H9 (cell line): ENCODE results near the gene RRP1B. TPM values are rescaled to one million over a fixed set of nuclear protein-coding genes. Genes with fewer than 3 reads are reported as not detected.

Source experiments
- DNase-seq: peaks from one replicate; pipeline ENCODE4 v3.0.0-alpha.2; 2017
- H2AFZ ChIP-seq: one replicate; pipeline ENCODE4 v1.6.1; 2013; ENCODE audit warnings: mild to moderate bottlenecking, low read length, control low read depth, moderate library complexity
- H2AK5ac ChIP-seq: 2 replicates; pipeline ENCODE4 v1.6.1; 2013; ENCODE audit warnings: low read length, control low read depth, mixed read lengths; ENCODE audit not compliant: insufficient read length
- H2BK120ac ChIP-seq: one replicate; pipeline ENCODE4 v1.6.1; 2013; ENCODE audit warnings: low read depth, mild to moderate bottlenecking, low read length, control low read depth, inconsistent platforms; ENCODE audit not compliant: poor library complexity, severe bottlenecking
- H2BK12ac ChIP-seq: 2 replicates; pipeline ENCODE4 v1.6.1; 2013; ENCODE audit warnings: low read length, control low read depth, mixed read lengths, low read depth; ENCODE audit not compliant: insufficient read length
- H2BK15ac ChIP-seq: 2 replicates; pipeline ENCODE4 v1.6.1; 2013; ENCODE audit warnings: low read depth, low read length, control low read depth
- H2BK20ac ChIP-seq: one replicate; pipeline ENCODE4 v1.6.1; 2013; ENCODE audit warnings: low read depth, mild to moderate bottlenecking, low read length, control low read depth, inconsistent platforms; ENCODE audit not compliant: poor library complexity, severe bottlenecking
- H2BK5ac ChIP-seq: 2 replicates; pipeline ENCODE4 v1.6.1; 2013; ENCODE audit warnings: low read length, control low read depth, mixed read lengths; ENCODE audit not compliant: insufficient read length
- H3K14ac ChIP-seq: 2 replicates; pipeline ENCODE4 v1.6.1; 2013; ENCODE audit warnings: low read length, control low read depth; ENCODE audit not compliant: insufficient read depth
- H3K18ac ChIP-seq: 2 replicates; pipeline ENCODE4 v1.6.1; 2013; ENCODE audit warnings: low read depth, mild to moderate bottlenecking, mixed read lengths, low read length, control low read depth; ENCODE audit not compliant: insufficient read length
- H3K23ac ChIP-seq: 2 replicates; pipeline ENCODE4 v1.6.1; 2013; ENCODE audit warnings: low read length, control low read depth, mixed read lengths, low read depth; ENCODE audit not compliant: insufficient read length
- H3K23me2 ChIP-seq: 2 replicates; pipeline ENCODE4 v1.6.1; 2013; ENCODE audit warnings: low read depth, mild to moderate bottlenecking, mixed read lengths, low read length, control low read depth; ENCODE audit not compliant: insufficient read length, poor library complexity, severe bottlenecking
- H3K27ac ChIP-seq: 2 replicates; pipeline ENCODE4 v1.5.1; 2013; ENCODE audit warnings: low read length, control low read depth, mixed read lengths, low read depth; ENCODE audit not compliant: insufficient read length
- H3K27me3 ChIP-seq: 2 replicates; pipeline ENCODE4 v1.6.1; 2013; ENCODE audit warnings: low read length, control low read depth, inconsistent platforms; ENCODE audit not compliant: insufficient read depth
- H3K4ac ChIP-seq: 2 replicates; pipeline ENCODE4 v1.6.1; 2013; ENCODE audit warnings: low read depth, mild to moderate bottlenecking, control low read depth, inconsistent platforms, low read length, moderate library complexity
- H3K4me1 ChIP-seq: 2 replicates; pipeline ENCODE4 v1.6.1; 2013; ENCODE audit warnings: low read length, control low read depth, inconsistent platforms; ENCODE audit not compliant: insufficient read depth
- H3K4me2 ChIP-seq: 2 replicates; pipeline ENCODE4 v1.6.1; 2013; ENCODE audit warnings: low read length, control low read depth, mixed read lengths; ENCODE audit not compliant: insufficient read length, insufficient read depth
- H3K56ac ChIP-seq: 2 replicates; pipeline ENCODE4 v1.6.1; 2013; ENCODE audit warnings: low read depth, mild to moderate bottlenecking, mixed read lengths, low read length, control low read depth; ENCODE audit not compliant: insufficient read length
- H3K79me1 ChIP-seq: 2 replicates; pipeline ENCODE4 v1.6.1; 2013; ENCODE audit warnings: low read depth, mild to moderate bottlenecking, moderate library complexity, low read length, control low read depth, inconsistent platforms; ENCODE audit not compliant: insufficient read depth, poor library complexity, severe bottlenecking
- H3K79me2 ChIP-seq: 2 replicates; pipeline ENCODE4 v1.6.1; 2013; ENCODE audit warnings: low read length, control low read depth, inconsistent platforms; ENCODE audit not compliant: insufficient read depth
- H3K9ac ChIP-seq: 2 replicates; pipeline ENCODE4 v1.6.1; 2013; ENCODE audit warnings: low read length, control low read depth, mixed read lengths; ENCODE audit not compliant: insufficient read length; ENCODE audit errors: extremely low read depth
- H3K9me3 ChIP-seq: one replicate; pipeline ENCODE4 v1.6.1; 2013; ENCODE audit warnings: low read depth, low read length, inconsistent platforms; ENCODE audit not compliant: control insufficient read depth
- H3T11ph ChIP-seq: one replicate; pipeline ENCODE4 v1.6.1; 2013; ENCODE audit warnings: mild to moderate bottlenecking, low read length, control low read depth, inconsistent platforms
- H4K20me1 ChIP-seq: one replicate; pipeline ENCODE4 v1.6.1; 2013; ENCODE audit not compliant: control insufficient read depth, insufficient read length, insufficient read depth
- H4K5ac ChIP-seq: 2 replicates; pipeline ENCODE4 v1.6.1; 2013; ENCODE audit warnings: low read depth, mild to moderate bottlenecking, mixed read lengths, low read length, control low read depth; ENCODE audit not compliant: insufficient read length
- H4K8ac ChIP-seq: replicated peaks from 2 replicates; pipeline ENCODE4 v1.6.1; 2013; ENCODE audit warnings: low read length, control low read depth, mixed read lengths, low read depth; ENCODE audit not compliant: insufficient read length
- H4K91ac ChIP-seq: 2 replicates; pipeline ENCODE4 v1.6.1; 2013; ENCODE audit warnings: low read depth, mild to moderate bottlenecking, moderate library complexity, mixed read lengths, low read length, control low read depth; ENCODE audit not compliant: insufficient read length
- H3K27ac Mint-ChIP-seq, 3 experiments: 2 replicates in 2 of 3; 3 replicates in 1 of 3; pipeline ENCODE4 v1.8.0; 2020 to 2021; ENCODE audit warnings: mixed read lengths in 3 of 3, mild to moderate bottlenecking in 1 of 3, moderate library complexity in 1 of 3
- H3K27me3 Mint-ChIP-seq: 2 replicates; pipeline ENCODE4 v1.8.0; 2021; ENCODE audit warnings: low read depth, mild to moderate bottlenecking, moderate library complexity, mixed read lengths
- H3K36me3 Mint-ChIP-seq, 3 experiments: 2 replicates in 2 of 3; 3 replicates in 1 of 3; pipeline ENCODE4 v1.8.0; 2020 to 2021; ENCODE audit warnings: low read depth in 3 of 3, mixed read lengths in 3 of 3; ENCODE audit not compliant: insufficient read depth in 1 of 3
- H3K4me1 Mint-ChIP-seq, 2 experiments: 2 replicates each; pipeline ENCODE4 v1.8.0; 2020; ENCODE audit warnings: mixed read lengths in 2 of 2
- H3K4me3 Mint-ChIP-seq, 2 experiments: 2 replicates in 1 of 2; 3 replicates in 1 of 2; pipeline ENCODE4 v1.8.0; 2020 to 2021; ENCODE audit warnings: mild to moderate bottlenecking in 2 of 2, mixed read lengths in 2 of 2, moderate library complexity in 1 of 2
- H3K9me3 Mint-ChIP-seq, 2 experiments: 2 replicates in 1 of 2; 3 replicates in 1 of 2; pipeline ENCODE4 v1.8.0; 2020; ENCODE audit warnings: mild to moderate bottlenecking in 2 of 2, mixed read lengths in 2 of 2, moderate library complexity in 1 of 2
- CTCF ChIP-seq: fragments of 200-600 bp; sonication (generic); conservative IDR thresholded peaks from 3 replicates; pipeline ENCODE4 v1.8.0; 2021; ENCODE audit warnings: antibody characterized with exemption, mild to moderate bottlenecking
- WGBS: extraction: QIAGEN DNeasy Blood & Tissue Kit; methylation state at CpG from one replicate; pipeline ENCODE4 v1.1.7; 2013; ENCODE audit warnings: missing lambda C conversion rate, low lambda C conversion rate, mixed read lengths; ENCODE audit not compliant: insufficient read length; ENCODE audit errors: extremely low coverage; 5-methylcytosine and 5-hydroxymethylcytosine counted together
- total RNA-seq: library from RNA; stranded (reverse); gene quantifications from 2 replicates; pipeline ENCODE4 v1.2.1, GENCODE V29; 2021

Gene RRP1B
- total RNA-seq, 1 experiment from 2014 or later: 96.6 TPM

GRCh38 chr21:43708745-43709381 is 49.5 kb downstream of the RRP1B start:
- H3K27ac Mint-ChIP-seq: no peak overlapping the region
- H2BK20ac ChIP-seq: no peak overlapping the region
- H3K36me3 Mint-ChIP-seq: no peaks in the 10 kb centered on the region
- H2BK5ac ChIP-seq: no peak overlapping the region
- H3K79me1 ChIP-seq: no peaks in the 10 kb centered on the region
- no peaks in the 10 kb centered on the region for H3K9me3 ChIP-seq
- no peak overlapping the region for H3K4me2 ChIP-seq
- H3K18ac ChIP-seq: no peak overlapping the region
- no peak overlapping the region for H2BK120ac ChIP-seq
- H2BK12ac ChIP-seq: no peak overlapping the region
- DNase-seq: no peak
- peaks cover 13 to 18% of the 10 kb centered on the region in 2 experiments for H3K4me1 Mint-ChIP-seq
- H2AK5ac ChIP-seq: no peak overlapping the region
- no peak overlapping the region for H4K8ac ChIP-seq
- WGBS: no CpG with 5 or more reads among the region's 13 CpGs
- H4K20me1 ChIP-seq: no peaks in the 10 kb centered on the region
- H3K27me3 ChIP-seq: no peaks in the 10 kb centered on the region
- H3K23ac ChIP-seq: no peak overlapping the region
- H3K9ac ChIP-seq: no peak overlapping the region
- peaks cover 2% of the 10 kb centered on the region; the same call in 1 of the 2 replicates for H3K4me1 ChIP-seq
- no peaks in the 10 kb centered on the region; a peak in 1 of 5 replicates for H3K9me3 Mint-ChIP-seq
- no peak for TF ChIP-seq CTCF
- no peak overlapping the region for H3K56ac ChIP-seq
- H3K27ac ChIP-seq: no peak overlapping the region
- no peak overlapping the region for H2AFZ ChIP-seq
- no peak overlapping the region for H4K5ac ChIP-seq
- H3K4me3 Mint-ChIP-seq: no peak overlapping the region
- H3K4ac ChIP-seq: no peak overlapping the region
- no peak overlapping the region for H4K91ac ChIP-seq
- H3K79me2 ChIP-seq: no peaks in the 10 kb centered on the region
- no peak overlapping the region for H3T11ph ChIP-seq
- H3K27me3 Mint-ChIP-seq: 0 out of 2 replicates have a peak, but pooled peaks cover 1% of the 10 kb centered on the region
- no peak overlapping the region for H3K14ac ChIP-seq
- no peak overlapping the region for H2BK15ac ChIP-seq
- H3K23me2 ChIP-seq: no peaks in the 10 kb centered on the region
